ENCODE measurements around the gene VPS35.

The VPS35 gene

DNA sequence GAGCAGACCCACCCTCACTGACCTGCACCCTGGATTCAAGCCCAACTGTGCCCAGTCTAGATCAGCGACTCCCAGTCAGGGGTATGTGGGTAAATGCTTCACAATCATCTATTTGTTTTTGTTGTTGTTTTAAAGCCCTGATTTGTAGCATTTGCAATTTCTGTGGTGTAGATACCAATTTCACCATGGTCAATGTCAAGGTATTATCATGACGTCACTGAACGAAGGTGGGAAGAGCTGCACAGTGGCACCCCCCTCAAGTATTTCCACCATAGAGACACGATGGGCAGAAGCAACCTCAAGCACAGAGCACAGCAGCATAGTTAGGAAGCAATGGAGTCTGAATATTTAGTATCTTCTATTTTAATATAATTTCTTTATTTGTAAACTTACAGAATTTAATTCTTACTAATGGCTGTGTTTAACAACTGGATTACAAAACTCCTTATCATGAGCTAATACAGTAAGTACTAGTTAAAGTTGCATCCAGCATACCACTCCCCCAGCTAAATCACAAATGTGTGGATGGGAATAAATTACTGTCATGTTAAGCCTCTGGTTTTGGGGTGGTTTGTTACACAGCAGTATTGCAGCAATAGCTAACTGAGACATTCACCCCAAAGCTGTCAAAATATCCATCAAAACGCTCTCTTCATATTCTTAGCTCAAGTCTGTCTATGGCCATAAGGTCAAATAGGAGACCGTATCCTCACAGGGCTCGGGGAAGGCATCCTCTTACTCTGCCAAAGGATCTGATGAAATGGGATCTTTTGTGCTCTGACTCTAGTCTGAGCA, 26.0 kb upstream of the VPS35 start:
- in situ Hi-C loops (cut with MboI; ENCODE audit: low sequenced_read_pairs, unreplicated experiment) = no loop called here
- TF ChIP-seq, protein P1, sequence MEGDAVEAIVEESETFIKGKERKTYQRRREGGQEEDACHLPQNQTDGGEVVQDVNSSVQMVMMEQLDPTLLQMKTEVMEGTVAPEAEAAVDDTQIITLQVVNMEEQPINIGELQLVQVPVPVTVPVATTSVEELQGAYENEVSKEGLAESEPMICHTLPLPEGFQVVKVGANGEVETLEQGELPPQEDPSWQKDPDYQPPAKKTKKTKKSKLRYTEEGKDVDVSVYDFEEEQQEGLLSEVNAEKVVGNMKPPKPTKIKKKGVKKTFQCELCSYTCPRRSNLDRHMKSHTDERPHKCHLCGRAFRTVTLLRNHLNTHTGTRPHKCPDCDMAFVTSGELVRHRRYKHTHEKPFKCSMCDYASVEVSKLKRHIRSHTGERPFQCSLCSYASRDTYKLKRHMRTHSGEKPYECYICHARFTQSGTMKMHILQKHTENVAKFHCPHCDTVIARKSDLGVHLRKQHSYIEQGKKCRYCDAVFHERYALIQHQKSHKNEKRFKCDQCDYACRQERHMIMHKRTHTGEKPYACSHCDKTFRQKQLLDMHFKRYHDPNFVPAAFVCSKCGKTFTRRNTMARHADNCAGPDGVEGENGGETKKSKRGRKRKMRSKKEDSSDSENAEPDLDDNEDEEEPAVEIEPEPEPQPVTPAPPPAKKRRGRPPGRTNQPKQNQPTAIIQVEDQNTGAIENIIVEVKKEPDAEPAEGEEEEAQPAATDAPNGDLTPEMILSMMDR (IDR thresholded peaks at IDR 0.05; ENCODE audit: borderline replicate concordance, control extremely low read depth, extremely low read depth, insufficient read depth, missing control alignments) = no peak
- no peak for DNase-seq (ENCODE audit: low spot score)

DNA sequence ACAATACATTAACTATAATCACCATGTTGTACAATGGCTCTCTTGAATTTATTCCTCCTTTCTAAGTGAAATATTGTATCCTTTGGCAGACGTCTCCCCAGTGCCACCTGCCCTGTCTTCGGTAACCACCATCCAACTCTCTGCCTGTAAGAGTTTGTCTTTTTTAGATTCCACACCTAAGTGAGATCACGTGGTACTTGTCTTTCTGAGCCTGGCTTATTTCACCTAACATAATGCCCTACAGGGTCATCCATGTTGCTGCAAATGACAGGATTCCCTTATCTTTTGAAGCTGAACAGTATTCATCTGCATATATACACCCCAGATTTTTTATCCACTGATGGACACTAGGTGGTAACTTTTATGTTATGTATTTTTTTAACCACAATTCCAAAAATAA, 24.7 kb upstream of the VPS35 start:
- TF ChIP-seq, protein P1 (IDR thresholded peaks at IDR 0.05; ENCODE audit: borderline replicate concordance, control extremely low read depth, extremely low read depth, insufficient read depth, missing control alignments) = no peak
- in situ Hi-C loops (cut with MboI; ENCODE audit: low sequenced_read_pairs, unreplicated experiment) = no loop called here

DNA sequence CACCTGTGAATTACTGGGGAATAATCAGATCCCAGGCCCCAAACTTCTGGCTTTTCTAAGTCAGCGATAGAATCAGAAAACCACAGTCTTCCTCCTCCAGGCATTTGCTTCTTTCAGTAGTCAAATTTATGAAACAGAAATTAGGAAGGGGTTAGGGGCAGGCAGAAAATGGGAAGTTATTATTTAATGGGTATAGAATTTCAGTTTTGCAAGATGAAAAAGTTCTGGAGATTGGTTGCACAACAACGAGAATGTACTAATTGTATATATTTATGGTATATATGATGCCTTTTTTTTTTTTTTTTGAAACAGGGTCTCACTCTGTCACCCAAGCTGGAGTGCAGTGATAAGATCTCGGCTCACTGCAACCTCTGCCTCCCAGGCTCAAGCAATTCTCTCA, 23.9 kb upstream of the VPS35 start:
- TF ChIP-seq, protein P1 (IDR thresholded peaks at IDR 0.05; ENCODE audit: borderline replicate concordance, control extremely low read depth, extremely low read depth, insufficient read depth, missing control alignments) = no peak
- in situ Hi-C loops (cut with MboI; ENCODE audit: low sequenced_read_pairs, unreplicated experiment) = no loop called here
- DNase-seq (ENCODE audit: low spot score) = no peak

More for the DNA sequence above, 24.7 kb upstream of the VPS35 start:
- DNase-seq (ENCODE audit: low spot score) = no peak

DNA sequence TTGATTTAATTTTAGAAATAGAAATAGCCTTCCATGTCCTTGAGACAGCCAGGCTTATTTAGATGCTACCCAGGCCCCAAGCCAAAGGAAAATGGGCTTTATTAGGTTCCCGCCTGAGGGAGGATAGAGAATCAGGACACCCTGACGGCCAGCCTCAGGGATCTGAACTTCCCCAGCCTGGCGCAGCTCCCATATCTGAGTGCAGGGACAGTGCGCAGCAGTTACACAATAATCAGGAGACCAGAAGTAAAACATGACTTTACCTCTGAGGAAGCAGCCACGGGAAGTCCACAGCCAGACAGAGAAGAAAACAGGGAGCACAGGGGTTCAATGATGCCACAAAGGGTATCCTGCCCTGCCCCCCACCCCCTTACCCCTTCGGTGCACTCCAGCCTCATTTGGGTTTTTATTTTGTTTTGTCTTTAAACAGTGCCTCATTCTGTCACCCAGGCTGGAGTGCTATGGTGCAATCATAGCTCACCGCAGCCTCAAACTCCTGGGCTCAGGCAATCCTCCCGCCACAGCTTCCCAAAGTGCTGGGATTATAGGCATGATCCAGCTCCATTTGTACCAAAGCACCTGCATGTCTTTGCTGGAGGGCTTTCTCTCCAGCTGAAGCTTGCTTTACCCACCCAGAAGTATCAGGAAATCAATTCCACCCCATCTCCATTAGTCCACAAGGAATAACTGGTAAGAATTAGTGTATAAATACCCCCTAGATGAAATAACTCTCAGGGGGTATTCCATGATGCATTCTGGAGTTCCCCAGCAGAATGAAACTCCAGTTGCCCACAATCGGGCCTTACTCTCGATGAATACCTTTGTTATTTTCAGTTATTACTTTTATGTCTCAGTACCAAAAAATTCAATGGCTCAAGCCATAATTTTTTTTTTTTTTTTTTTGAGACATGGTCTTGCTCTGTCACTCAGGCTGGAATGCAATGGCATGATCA, 22.4 kb upstream of the VPS35 start:
- TF ChIP-seq, protein P1 (IDR thresholded peaks at IDR 0.05; ENCODE audit: borderline replicate concordance, control extremely low read depth, extremely low read depth, insufficient read depth, missing control alignments) = no peak
- no peak for DNase-seq (ENCODE audit: low spot score)
- in situ Hi-C loops (cut with MboI; ENCODE audit: low sequenced_read_pairs, unreplicated experiment) = no loop called here

DNA sequence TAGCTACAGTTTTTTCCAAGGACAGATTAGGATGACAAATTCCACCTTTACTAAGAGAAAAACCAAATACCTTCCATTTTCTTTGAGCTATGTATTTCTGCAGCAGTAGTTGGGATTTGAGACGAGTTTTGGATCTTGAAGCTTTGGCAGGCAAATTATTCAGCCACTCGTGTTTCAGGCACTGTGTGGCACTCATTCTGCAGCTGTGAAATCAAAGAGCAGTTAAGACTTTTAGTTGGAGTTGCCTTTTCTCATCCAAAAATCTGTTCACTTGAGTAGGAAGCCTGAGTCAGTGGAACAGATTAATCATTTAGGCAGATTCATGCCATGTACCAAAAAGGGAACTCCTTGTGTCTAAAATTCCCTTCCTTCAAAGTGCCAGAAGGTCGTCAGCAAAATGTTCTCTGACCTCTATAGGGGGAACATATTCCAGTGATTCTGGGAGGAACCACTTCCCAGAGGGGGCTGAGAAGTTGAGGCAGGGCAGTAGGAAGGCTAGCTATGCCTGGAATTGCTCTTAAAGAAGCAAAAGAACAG, 20.6 kb upstream of the VPS35 start:
- TF ChIP-seq, protein P1 (IDR thresholded peaks at IDR 0.05; ENCODE audit: borderline replicate concordance, control extremely low read depth, extremely low read depth, insufficient read depth, missing control alignments) = no peak
- DNase-seq (ENCODE audit: low spot score) = no peak
- in situ Hi-C loops (cut with MboI; ENCODE audit: low sequenced_read_pairs, unreplicated experiment) = no loop called here

DNA sequence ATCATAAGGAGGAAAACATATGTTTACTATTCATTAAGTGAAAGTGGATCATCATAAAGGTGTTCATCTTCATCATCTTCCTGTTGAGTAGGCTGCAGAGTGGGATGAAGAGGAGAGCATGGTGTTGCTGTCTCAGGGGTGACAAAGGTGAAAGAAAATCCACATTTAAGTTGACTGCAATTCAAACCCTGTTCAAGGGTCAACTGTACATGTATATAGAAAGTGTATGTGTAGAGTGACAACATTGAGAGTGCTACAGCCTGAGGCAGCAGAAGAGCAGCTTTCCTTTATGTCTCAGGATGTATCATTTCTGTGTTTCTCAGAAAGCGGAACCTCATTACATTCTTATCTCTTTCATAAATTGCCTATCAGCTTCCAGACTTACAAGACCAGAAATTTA, 17.7 kb upstream of the VPS35 start:
- in situ Hi-C loops (cut with MboI; ENCODE audit: low sequenced_read_pairs, unreplicated experiment) = no loop called here
- DNase-seq (ENCODE audit: low spot score) = no peak
- TF ChIP-seq, protein P1 (IDR thresholded peaks at IDR 0.05; ENCODE audit: borderline replicate concordance, control extremely low read depth, extremely low read depth, insufficient read depth, missing control alignments) = no peak
